Neuronal stem cell (in vitro differentiated cells): Measurements from ENCODE around the gene ZNF222.

ENCODE experiments used
- DNase-seq: peaks from one replicate; pipeline ENCODE4 v3.0.0-alpha.2; 2013; ENCODE audit warnings: low spot score
- H2AFZ ChIP-seq: one replicate; pipeline ENCODE4 v1.6.1; 2013; ENCODE audit warnings: mild to moderate bottlenecking, low read length, inconsistent platforms
- H2AK5ac ChIP-seq: 2 replicates; pipeline ENCODE4 v1.6.1; 2013; ENCODE audit warnings: low read depth, mild to moderate bottlenecking, inconsistent platforms, low read length, moderate library complexity, mixed read lengths
- H2BK120ac ChIP-seq: 2 replicates; pipeline ENCODE4 v1.6.1; 2013; ENCODE audit warnings: low read depth, mild to moderate bottlenecking, inconsistent platforms, low read length, moderate library complexity, mixed read lengths
- H2BK12ac ChIP-seq: one replicate; pipeline ENCODE4 v1.6.1; 2013; ENCODE audit warnings: low read length, inconsistent platforms
- H2BK15ac ChIP-seq: 2 replicates; pipeline ENCODE4 v1.6.1; 2013; ENCODE audit warnings: mild to moderate bottlenecking, low read length, inconsistent platforms, mixed read lengths
- H2BK5ac ChIP-seq: one replicate; pipeline ENCODE4 v1.6.1; 2013; ENCODE audit warnings: inconsistent platforms, mild to moderate bottlenecking, low read length, moderate library complexity
- H3K14ac ChIP-seq: one replicate; pipeline ENCODE4 v1.6.1; 2013; ENCODE audit warnings: low read length, inconsistent platforms
- H3K18ac ChIP-seq: 2 replicates; pipeline ENCODE4 v1.6.1; 2013; ENCODE audit warnings: low read length, inconsistent platforms
- H3K23ac ChIP-seq: 2 replicates; pipeline ENCODE4 v1.6.1; 2013; ENCODE audit warnings: low read depth, mild to moderate bottlenecking, mixed read lengths, low read length, inconsistent platforms; ENCODE audit not compliant: poor library complexity
- H3K27ac ChIP-seq: replicated peaks from 3 replicates; pipeline ENCODE4 v1.5.1; 2013; ENCODE audit warnings: low read length, inconsistent platforms
- H3K27me3 ChIP-seq, 3 experiments: 2 replicates each; pipeline ENCODE4 v1.6.1; 2013; ENCODE audit warnings: low read length in 3 of 3, mild to moderate bottlenecking in 2 of 3, inconsistent platforms in 1 of 3, low read depth in 1 of 3, mixed read lengths in 1 of 3, moderate library complexity in 1 of 3; ENCODE audit not compliant: control insufficient read depth in 3 of 3, insufficient read depth in 3 of 3
- H3K36me3 ChIP-seq, 2 donors: replicated peaks in 1 of 2; 2 replicates each; pipeline ENCODE4 v1.6.1; 2013; ENCODE audit warnings: low read length in 2 of 2; ENCODE audit not compliant: control insufficient read depth in 2 of 2, insufficient read depth in 2 of 2
- H3K4ac ChIP-seq: 2 replicates; pipeline ENCODE4 v1.6.1; 2013; ENCODE audit warnings: inconsistent platforms, mild to moderate bottlenecking, low read length, moderate library complexity
- H3K4me1 ChIP-seq, 2 donors: 1 replicate in 1 of 2; 2 replicates in 1 of 2; pipeline ENCODE4 v1.6.1; 2013; ENCODE audit warnings: low read length in 2 of 2, low read depth in 1 of 2; ENCODE audit not compliant: control insufficient read depth in 2 of 2, insufficient read depth in 1 of 2
- H3K4me2 ChIP-seq: one replicate; pipeline ENCODE4 v1.6.1; 2013; ENCODE audit warnings: mild to moderate bottlenecking, low read length, inconsistent platforms; ENCODE audit not compliant: insufficient read depth, poor library complexity, severe bottlenecking
- H3K4me3 ChIP-seq, 2 donors: 2 replicates each; pipeline ENCODE4 v1.5.1; 2013; ENCODE audit warnings: low read length in 2 of 2, mild to moderate bottlenecking in 2 of 2, inconsistent platforms in 1 of 2, moderate library complexity in 1 of 2
- H3K79me1 ChIP-seq: one replicate; pipeline ENCODE4 v1.6.1; 2013; ENCODE audit warnings: low read depth, mild to moderate bottlenecking, inconsistent platforms, low read length, moderate library complexity
- H3K9ac ChIP-seq: one replicate; pipeline ENCODE4 v1.6.1; 2013; ENCODE audit warnings: mild to moderate bottlenecking, low read depth, low read length, inconsistent platforms; ENCODE audit not compliant: poor library complexity
- H3K9me3 ChIP-seq, 2 donors: replicated peaks in 1 of 2; 2 replicates each; pipeline versions ENCODE3 to v1.6.1; 2013; ENCODE audit warnings: low read length in 2 of 2, mild to moderate bottlenecking in 2 of 2, inconsistent platforms in 1 of 2, low read depth in 1 of 2, mixed read lengths in 1 of 2, moderate library complexity in 1 of 2; ENCODE audit not compliant: control insufficient read depth in 2 of 2, insufficient read depth in 1 of 2
- H4K8ac ChIP-seq: one replicate; pipeline ENCODE4 v1.6.1; 2013; ENCODE audit warnings: low read depth, mild to moderate bottlenecking, inconsistent platforms, low read length, moderate library complexity
- H4K91ac ChIP-seq: one replicate; pipeline ENCODE4 v1.6.1; 2013; ENCODE audit warnings: low read length, low read depth, mild to moderate bottlenecking, inconsistent platforms; ENCODE audit not compliant: poor library complexity
- WGBS, 2 donors: extraction: QIAGEN DNeasy Blood & Tissue Kit; methylation state at CpG; one replicate each; pipeline ENCODE4 v1.1.7; 2013; ENCODE audit warnings: missing lambda C conversion rate in 2 of 2, mixed read lengths in 1 of 2; ENCODE audit not compliant: insufficient read length in 2 of 2, insufficient replicate concordance in 1 of 2; ENCODE audit errors: extremely low coverage in 2 of 2; 5-methylcytosine and 5-hydroxymethylcytosine counted together

Gene ZNF222

DNA sequence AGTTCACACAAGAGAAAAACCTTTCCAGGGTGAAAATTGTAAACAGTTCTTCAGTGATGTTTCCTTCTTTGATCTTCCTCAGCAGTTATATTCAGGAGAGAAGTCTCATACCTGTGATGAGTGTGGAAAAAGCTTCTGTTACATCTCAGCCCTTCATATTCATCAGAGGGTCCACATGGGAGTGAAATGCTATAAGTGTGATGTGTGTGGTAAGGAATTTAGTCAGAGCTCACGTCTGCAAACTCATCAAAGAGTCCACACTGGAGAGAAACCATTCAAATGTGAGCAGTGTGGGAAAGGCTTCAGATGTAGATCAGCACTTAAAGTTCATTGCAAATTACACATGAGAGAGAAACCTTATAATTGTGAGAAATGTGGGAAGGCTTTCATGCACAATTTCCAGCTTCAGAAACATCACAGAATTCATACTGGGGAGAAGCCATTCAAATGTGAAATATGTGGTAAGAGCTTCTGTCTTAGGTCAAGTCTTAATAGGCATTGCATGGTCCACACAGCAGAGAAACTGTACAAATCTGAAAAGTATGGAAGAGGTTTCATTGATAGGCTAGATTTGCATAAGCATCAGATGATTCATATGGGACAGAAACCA, 6.9 kb downstream of the ZNF222 start:
- Histone ChIP-seq H2BK15ac (no peak overlapping the region), H3K79me1 (no peaks in the 10 kb centered on the region), H2AK5ac (no peak overlapping the region), H3K4ac (no peak overlapping the region), H3K18ac (no peak overlapping the region), H3K4me2 (no peak overlapping the region), H3K4me1 (no peaks in the 10 kb centered on the region), H3K14ac (no peak overlapping the region), H4K8ac (no peak overlapping the region), H3K27me3 (no peaks in the 10 kb centered on the region), H3K23ac (no peak overlapping the region), H4K91ac (no peak overlapping the region), H2BK120ac (no peak overlapping the region), H3K36me3 (peaks cover 27 to 59% of the 10 kb centered on the region in 2 donors), H2BK12ac (no peak overlapping the region), H2BK5ac (no peak overlapping the region), H3K27ac (no peak overlapping the region), H3K9me3 (peaks cover 25 to 60% of the 10 kb centered on the region in 2 donors), H3K9ac (no peak overlapping the region), H2AFZ (no peak overlapping the region), H3K4me3 (no peak overlapping the region)
- WGBS, 2 donors: no CpG with 5 or more reads among the region's 1 CpG
- DNase-seq: no peak

DNA sequence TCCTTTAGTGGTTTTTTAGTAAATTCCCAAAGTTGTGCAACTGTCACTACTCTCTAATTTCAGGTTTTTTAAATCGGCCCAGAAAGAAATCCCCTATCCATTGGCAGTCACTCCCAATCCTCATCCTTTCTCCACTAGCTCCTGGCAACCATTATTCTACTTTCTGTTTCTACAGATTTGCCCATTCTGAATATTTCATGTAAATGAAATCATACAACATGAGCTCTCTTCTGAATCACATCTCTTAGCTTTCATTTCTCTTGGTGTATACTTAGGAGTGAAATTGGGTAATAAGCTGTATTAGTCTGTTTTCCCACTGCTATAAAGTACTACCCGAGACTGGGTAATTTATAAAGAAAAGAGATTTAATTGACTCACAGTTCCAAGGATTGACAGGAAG, 17.0 kb downstream of the ZNF222 start:
- Histone ChIP-seq H2AFZ (no peak overlapping the region), H2AK5ac (no peak overlapping the region)

DNA sequence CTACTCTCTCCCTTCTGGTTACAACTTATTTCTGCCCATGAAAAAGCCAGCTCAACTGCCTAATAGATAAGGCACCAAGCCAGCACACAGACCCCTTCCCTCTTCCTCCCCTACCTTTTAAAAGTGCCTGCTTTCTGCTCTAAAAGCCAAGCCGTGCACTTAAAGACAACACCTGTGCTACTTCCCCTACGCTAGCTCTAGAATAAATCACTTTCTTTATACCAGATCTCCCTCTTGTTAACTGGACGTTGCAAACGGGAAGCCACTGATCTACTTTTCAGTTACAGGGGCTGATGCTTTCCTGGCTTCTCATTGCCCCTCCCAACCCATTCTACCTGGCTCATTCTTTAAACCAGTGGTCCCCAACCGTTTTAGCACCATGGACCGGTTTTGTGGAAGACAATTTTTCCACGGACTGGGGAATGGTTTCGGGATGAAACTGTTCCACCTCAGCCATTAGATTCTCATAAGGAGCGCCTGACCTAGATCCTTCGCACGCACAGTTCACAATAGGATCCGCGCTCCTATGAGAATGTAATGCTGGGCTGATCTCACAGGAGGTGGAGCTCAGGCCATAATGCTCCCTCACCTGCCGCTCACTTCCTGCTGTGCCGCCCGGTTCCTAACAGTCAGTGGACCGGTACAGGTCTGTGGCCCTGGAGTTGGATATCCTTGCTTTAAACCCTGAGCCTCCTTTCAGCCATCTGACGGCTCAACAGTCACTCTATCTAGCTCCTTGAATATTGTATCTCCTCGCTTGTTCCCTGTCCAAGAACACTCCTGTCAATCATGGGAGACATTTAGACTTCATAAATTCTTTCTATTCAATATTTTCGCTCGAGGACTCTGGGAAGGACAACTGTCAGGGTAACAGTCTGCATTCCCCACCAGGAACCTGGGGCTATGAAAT, 25.8 kb downstream of the ZNF222 start:
- Histone ChIP-seq H3K27me3 (peaks cover 0 to 18% (median 0%) of the 10 kb centered on the region in 3 experiments), H3K18ac (peak overlapping the region; percentile 76), H3K9ac (no peak overlapping the region), H3K79me1 (no peaks in the 10 kb centered on the region), H4K91ac (no peak overlapping the region), H3K14ac (no peak overlapping the region), H2AFZ (peak overlapping the region; percentile 94), H2BK5ac (no peak overlapping the region), H2BK12ac (no peak overlapping the region), H4K8ac (no peak overlapping the region), H3K4me3 (peak overlapping the region; percentile 64 to 81), H2AK5ac (no peak overlapping the region), H2BK120ac (no peak overlapping the region), H3K23ac (no peak overlapping the region), H3K27ac (no peak overlapping the region), H3K4me1 (peaks cover 3 to 5% of the 10 kb centered on the region in 2 donors), H2BK15ac (no peak overlapping the region), H3K4me2 (peak overlapping the region; percentile 67), H3K9me3 (peaks cover 1 to 3% of the 10 kb centered on the region in 2 donors), H3K36me3 (peaks cover 5 to 16% of the 10 kb centered on the region in 2 donors), H3K4ac (no peak overlapping the region)
- WGBS, 2 donors: no CpG with 5 or more reads among the region's 21 CpGs
- no peak for DNase-seq

More for the DNA sequence above, 17.0 kb downstream of the ZNF222 start:
- H3K79me1 ChIP-seq: no peaks in the 10 kb centered on the region
- H3K27ac ChIP-seq: no peak overlapping the region
- H3K27me3 ChIP-seq: peaks cover 0 to 3% (median 0%) of the 10 kb centered on the region in 3 experiments
- no peak overlapping the region for H2BK120ac ChIP-seq
- H3K23ac ChIP-seq: no peak overlapping the region
- H4K91ac ChIP-seq: no peak overlapping the region
- H4K8ac ChIP-seq: no peak overlapping the region
- no peak overlapping the region for H3K4ac ChIP-seq
- no peak overlapping the region for H2BK5ac ChIP-seq
- DNase-seq: no peak
- H3K4me2 ChIP-seq: no peak overlapping the region
- no peak overlapping the region for H3K4me3 ChIP-seq
- no peak overlapping the region for H3K14ac ChIP-seq
- H3K36me3 ChIP-seq: no peaks in the 10 kb centered on the region
- H3K4me1 ChIP-seq: no peaks in the 10 kb centered on the region
- H2BK15ac ChIP-seq: no peak overlapping the region
- WGBS, 2 donors: no CpG with 5 or more reads among the region's 2 CpGs
- no peak overlapping the region for H3K9ac ChIP-seq
- H2BK12ac ChIP-seq: no peak overlapping the region
- H3K18ac ChIP-seq: no peak overlapping the region
- peaks cover 0 to 2% of the 10 kb centered on the region in 2 donors for H3K9me3 ChIP-seq
